ENCODE results near the gene ALOX15B.

GRCh38 chr17:8003594-8004181, 35.2 kb upstream of the ALOX15B start:
- no peak for TF ChIP-seq POLR2AphosphoS5 (IDR thresholded peaks at IDR 0.05)
- no peak for TF ChIP-seq POLR2A (IDR thresholded peaks at IDR 0.05)

All from prostate gland (tissue), 1 donor.